HG02759 (cell line): ENCODE results near the gene OR2D3.
"Not testable (repeated sequence)": the region's sequence is repeated elsewhere in the genome, so short reads cannot be mapped to it uniquely, and the experiment has no call there.

Experiments
- ATAC-seq: cut with Tn5 transposase; IDR thresholded peaks from one replicate; pipeline ENCODE4 v1.9.1; 2021; ENCODE audit warnings: mild to moderate bottlenecking, moderate library complexity; ENCODE audit not compliant: unreplicated experiment

OR2D3 gene

GRCh38 chr11:6920702-6921101 is at the start of gene OR2D3:
Gene OR2D3 (plus strand): TSS chr11:6921002. CDS start chr11:6921002, 0 bp downstream.
- no peak for ATAC-seq

GRCh38 chr11:6871278-6871677 is 49.5 kb upstream of the OR2D3 start:
- no peak for ATAC-seq

GRCh38 chr11:6875761-6876160 is 45.0 kb upstream of the OR2D3 start:
- ATAC-seq: no peak

DNA sequence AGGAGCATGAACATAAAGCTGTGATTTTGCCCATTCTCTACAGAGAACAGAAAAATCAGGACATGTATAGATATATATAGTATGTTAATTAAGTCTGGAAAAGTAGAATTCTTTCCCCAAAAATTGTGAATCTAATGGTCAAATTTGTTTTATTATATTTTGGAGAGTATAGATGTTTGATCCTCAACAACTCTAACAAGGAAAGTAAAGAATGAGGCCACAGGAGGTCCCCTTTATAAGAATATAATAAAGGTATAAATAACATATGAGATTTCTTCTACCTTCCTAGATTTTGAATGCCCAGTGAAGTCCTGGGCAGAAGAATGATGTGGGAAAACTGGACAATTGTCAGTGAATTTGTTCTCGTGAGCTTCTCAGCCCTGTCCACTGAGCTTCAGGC is 44.5 kb upstream of the OR2D3 start, which contains the start of gene OR10A4:
OR10A4 (plus strand) TSS at position 301 of the 400 bp plus-strand sequence; CDS start at position 324, 23 bp downstream.
- no peak for ATAC-seq

DNA sequence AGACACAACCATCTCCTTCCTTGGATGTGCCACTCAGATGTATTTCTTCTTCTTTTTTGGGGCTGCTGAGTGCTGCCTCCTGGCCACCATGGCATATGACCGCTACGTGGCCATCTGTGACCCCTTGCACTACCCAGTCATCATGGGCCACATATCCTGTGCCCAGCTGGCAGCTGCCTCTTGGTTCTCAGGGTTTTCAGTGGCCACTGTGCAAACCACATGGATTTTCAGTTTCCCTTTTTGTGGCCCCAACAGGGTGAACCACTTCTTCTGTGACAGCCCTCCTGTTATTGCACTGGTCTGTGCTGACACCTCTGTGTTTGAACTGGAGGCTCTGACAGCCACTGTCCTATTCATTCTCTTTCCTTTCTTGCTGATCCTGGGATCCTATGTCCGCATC is 43.9 kb upstream of the OR2D3 start:
- ATAC-seq: no peak

DNA sequence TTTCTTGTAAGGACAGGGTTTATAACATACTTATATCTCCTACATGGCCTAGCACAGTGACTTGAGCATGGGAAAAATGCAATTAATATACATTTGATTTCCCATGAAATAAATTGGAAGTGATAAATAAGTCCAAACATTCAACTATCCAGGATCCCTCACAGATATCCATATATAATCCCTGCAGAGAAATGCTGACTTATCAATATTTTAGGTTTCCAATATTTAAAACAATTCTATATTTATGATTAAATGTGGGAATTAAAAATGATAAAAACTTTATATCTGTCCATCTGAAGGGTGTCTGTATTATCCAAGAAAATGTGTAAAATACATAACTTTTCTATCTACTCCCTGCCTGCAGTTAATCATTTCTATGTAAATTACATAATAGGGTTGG is 38.1 kb upstream of the OR2D3 start:
- ATAC-seq: no peak

DNA sequence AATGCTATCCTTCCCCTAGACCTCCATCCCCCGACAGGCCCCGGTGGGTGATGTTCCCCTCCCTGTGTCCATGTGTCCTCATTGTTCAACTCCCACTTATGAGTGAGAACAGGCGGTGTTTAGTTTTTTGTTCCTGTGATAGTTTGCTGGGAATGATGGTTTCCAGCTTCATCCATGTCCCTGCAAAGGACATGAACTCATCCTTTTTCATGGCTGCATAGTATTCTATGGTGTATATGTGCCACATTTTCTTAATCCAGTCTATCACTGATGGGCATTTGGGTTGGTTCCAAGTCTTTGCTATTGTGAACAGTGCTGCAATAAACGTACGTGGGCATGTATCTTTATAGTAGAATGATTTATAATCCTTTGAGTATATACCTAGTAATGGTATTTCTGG is 33.1 kb upstream of the OR2D3 start:
- not testable (repeated sequence) for ATAC-seq

- no peak for ATAC-seq
Observed at GRCh38 chr11:6888830-6889229, 32.0 kb upstream of the OR2D3 start.

DNA sequence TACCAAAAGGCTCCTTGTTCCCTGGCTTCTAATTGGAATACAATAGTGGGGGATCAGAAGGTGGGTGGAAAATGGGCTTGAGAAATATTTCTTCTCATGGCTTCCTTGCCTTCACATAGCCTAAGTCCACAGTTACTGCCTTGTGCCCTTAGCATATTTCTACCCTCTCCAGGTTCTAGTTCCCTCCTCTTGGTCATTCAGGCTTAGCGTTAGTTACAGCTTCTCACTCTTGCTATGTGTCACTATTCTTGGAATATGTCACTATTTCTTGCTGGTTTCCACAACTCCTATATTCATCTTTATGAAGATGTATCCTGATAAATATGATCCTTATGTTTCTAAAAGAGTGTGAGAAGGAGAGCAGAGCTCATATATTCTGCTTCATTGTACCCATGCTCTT is 31.0 kb upstream of the OR2D3 start:
- no peak for ATAC-seq

GRCh38 chr11:6892400-6892799 is 28.4 kb upstream of the OR2D3 start, which contains the start of gene OR2D2:
Gene OR2D2 (minus strand): TSS chr11:6892500. CDS start chr11:6892500, 0 bp downstream.
- no peak for ATAC-seq

GRCh38 chr11:6894097-6894496 is 26.7 kb upstream of the OR2D3 start:
- no peak for ATAC-seq

GRCh38 chr11:6895010-6895409 is 25.8 kb upstream of the OR2D3 start:
- ATAC-seq: peak; percentile 81

- ATAC-seq: no peak
Observed at GRCh38 chr11:6898911-6899310, 21.9 kb upstream of the OR2D3 start.

- no peak for ATAC-seq
Observed at GRCh38 chr11:6900327-6900999, 20.3 kb upstream of the OR2D3 start.

GRCh38 chr11:6904804-6905203 is 16.0 kb upstream of the OR2D3 start:
- ATAC-seq: not testable (repeated sequence)

GRCh38 chr11:6911378-6911777 is 9.4 kb upstream of the OR2D3 start:
- ATAC-seq: no peak

- no peak for ATAC-seq
Observed at GRCh38 chr11:6911948-6912347, 8.9 kb upstream of the OR2D3 start.

DNA sequence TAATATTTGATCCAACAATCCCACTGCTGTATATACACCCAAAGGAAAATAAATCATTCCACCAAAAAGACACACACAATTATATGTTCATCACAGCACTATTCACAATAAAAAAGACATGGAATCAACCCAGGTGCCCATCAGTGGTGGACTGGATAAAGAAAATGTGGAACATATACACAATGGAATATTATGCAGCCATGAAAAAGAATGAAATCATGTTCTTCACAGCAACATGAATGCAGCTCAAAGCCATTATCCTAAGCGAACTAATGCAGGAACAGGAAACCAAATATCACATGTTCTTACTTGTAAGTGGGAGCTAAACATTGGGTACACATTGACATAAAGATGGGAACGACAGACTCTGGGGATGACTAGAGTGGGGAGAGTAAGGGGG is 1.1 kb upstream of the OR2D3 start:
- ATAC-seq: no peak

- no peak for ATAC-seq
Observed at GRCh38 chr11:6925007-6925577, 4.3 kb downstream of the OR2D3 start.

DNA sequence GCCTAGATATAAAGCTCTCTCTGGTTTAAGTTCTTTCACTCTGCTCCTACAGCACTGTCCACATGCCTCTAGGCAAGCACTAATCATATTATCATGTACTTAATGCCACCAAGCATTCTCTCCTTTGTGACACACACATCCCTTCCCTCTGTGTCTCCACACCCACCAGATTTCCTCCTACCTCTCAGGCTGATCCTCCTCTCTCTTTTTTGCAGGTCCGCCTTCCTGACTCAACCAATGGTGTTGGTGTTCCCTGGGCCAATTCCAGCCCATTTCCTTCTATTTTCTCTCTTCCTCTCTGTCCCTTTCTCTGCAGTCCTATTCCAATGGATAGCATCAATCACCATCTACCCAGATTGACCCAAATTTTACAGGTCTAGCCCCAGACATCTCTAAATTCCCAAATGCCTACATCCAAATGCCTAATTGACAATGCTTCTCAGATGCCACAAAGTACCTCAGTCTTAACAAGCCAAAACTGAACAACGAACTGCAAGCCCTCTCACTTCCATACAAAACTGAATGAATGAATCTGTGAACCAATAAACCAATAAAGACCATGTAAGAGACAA is 4.9 kb downstream of the OR2D3 start:
- peak; percentile 13 for ATAC-seq

GRCh38 chr11:6926208-6927029 is 5.6 kb downstream of the OR2D3 start, which contains the start of gene ZNF215:
Gene ZNF215 (plus strand): TSS chr11:6926426. CDS start chr11:6932273, 5,847 bp downstream.
- peak; percentile 70 for ATAC-seq
